ENCODE results near the gene BLTP2.

DNA sequence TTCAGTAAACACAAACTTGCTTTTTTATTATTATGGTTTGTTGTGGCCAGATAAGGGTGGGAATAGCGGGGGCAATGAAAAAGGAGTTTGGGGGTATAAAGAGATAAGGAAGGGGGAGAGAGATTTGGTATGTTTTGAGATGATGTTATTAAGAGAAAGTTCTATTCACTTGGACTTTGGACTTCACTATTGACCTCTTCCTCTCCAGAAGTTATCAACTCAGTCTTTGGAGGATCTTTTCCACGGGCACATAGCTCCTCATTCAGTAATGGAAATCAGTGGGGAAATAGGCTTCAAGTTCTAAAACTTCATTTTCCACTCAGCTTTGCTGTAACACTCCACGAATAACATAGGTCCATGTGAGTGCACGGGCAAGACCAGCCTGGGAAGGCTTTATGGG is 43.5 kb upstream of the BLTP2 start:
- TF ChIP-seq, protein P1, sequence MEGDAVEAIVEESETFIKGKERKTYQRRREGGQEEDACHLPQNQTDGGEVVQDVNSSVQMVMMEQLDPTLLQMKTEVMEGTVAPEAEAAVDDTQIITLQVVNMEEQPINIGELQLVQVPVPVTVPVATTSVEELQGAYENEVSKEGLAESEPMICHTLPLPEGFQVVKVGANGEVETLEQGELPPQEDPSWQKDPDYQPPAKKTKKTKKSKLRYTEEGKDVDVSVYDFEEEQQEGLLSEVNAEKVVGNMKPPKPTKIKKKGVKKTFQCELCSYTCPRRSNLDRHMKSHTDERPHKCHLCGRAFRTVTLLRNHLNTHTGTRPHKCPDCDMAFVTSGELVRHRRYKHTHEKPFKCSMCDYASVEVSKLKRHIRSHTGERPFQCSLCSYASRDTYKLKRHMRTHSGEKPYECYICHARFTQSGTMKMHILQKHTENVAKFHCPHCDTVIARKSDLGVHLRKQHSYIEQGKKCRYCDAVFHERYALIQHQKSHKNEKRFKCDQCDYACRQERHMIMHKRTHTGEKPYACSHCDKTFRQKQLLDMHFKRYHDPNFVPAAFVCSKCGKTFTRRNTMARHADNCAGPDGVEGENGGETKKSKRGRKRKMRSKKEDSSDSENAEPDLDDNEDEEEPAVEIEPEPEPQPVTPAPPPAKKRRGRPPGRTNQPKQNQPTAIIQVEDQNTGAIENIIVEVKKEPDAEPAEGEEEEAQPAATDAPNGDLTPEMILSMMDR (conservative IDR thresholded peaks at IDR 0.05): no peak
- TF ChIP-seq ZFX (IDR thresholded peaks at IDR 0.05): no peak
